Smooth muscle cell of the brain vasculature (primary cell): ENCODE data around the gene CDT1.
A peak's percentile ranks its signal among the peaks of the same experiment; 100 is the strongest.
"Not testable (repeated sequence)": the region's sequence is repeated elsewhere in the genome, so short reads cannot be mapped to it uniquely, and the experiment has no call there.

ENCODE experiments used
- DNase-seq: peaks from one replicate; pipeline ENCODE4 v3.0.0-alpha.2; 2012; ENCODE audit warnings: low read depth, low spot score

The CDT1 gene

DNA sequence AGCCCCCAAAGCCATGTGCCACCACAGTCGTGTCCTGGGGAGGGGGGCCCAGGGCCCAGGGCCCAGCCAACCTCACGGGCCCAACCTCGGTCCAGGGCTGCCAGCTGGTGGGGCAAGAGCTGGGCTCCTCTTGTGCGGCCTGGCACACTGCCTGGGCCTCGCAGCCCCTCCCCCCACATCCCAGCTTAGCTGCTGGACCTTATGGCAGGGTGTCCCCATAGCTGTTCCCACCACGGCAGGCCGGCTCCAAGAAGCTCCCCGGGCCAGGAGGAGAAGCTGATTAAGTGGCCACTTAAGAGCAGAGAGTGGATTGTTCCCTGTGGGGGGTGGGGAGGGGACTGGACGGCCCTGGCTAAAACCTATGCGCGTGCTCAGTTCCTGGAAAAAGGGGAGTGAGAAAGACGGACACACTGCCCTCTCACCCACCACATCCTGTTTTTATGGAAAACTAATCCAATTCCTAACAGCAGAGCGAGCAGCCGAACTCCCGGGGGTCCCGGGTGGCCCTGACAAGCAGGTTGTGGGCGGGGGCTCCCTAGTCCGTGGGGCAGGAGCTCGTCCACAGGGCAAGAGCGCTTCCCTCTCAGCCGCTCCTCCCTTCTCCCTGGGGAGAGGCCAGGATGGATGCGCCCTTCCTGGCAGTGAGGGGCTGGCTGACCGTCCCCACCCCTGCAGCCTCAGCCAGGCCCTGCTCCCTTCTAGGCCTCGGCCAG, 35.4 kb upstream of the CDT1 start:
- no peak for DNase-seq

DNA sequence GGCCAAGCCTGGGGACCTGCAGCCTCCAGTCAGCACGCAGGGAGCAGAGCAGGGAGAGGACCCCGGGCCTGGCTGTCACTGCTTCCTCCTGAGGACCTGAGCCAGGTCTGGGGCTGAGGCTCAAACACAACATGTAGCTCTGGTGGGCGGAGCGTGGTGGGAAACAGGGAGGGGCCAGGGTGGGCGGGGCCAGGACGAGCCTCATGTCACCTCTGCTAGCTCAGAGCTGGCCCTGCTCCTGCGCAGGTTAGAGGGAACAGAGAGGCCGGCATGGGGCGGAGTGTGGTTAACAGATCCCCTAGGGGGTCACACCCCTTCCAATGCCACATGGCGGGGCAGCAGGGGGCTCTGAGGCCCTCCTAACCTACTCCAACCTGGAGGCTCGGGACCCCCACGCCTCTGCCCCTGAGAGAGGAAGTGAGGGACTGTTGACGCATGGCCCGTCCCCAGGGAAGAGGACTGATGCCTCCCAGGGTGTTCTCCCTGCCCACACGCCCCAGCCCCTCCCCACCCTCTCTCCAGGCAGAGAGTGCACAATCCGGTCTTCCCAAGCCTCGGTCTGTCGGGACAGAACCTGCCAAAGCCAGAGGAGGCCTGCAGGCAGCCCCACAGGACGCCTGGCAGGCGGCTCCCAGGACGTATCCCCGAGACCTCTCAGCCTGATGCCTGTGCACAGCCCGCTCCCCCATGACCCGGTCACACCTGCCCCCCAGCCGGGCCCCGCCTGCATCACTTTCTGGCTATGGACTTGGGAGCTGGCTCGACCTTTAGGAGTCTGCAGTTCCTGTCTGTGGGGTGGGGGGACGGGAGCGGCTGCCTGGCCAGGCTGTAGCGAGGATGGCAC, 33.8 kb upstream of the CDT1 start:
- DNase-seq = no peak

DNA sequence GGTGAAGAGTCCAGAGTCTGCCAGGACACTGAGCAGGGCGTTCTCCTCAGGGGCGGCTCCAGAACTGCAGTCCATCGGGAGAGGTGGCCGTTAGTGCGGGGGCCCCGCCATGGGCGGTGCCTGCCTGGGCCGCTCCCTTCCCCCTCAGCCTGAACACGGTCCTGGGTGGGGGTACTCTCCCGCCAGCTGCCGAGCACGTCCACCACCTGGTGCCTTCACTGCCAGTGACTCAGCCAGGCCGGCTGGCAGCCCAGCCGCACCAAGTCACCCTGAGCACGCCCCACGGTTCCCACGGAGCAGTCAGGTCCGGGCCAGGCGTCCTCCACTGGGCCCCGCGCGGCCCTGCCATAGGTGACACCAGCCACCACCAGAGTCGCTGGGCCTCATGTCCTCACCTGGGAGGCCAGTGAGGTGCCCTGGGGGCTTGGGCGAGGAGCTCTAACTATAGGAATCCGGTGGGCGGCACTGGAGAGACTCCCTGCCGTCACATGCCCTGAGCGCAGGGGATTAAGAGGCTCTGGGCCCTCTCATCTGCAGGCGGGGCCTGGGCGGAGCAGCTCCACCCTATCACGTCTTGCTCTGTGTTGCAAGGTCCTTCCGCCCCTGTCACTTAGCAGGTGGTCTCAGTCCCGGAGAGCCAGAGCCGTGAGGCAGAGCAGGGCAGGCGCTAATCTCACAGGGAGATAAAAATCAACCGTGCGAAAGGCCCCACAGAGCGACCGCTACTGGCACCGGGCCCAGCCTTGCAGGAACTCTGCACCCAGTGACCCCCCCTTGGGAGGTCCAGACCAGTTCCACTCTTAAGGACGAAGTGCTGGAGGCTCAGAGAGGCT, 32.9 kb upstream of the CDT1 start:
- peak; percentile 41 for DNase-seq

DNA sequence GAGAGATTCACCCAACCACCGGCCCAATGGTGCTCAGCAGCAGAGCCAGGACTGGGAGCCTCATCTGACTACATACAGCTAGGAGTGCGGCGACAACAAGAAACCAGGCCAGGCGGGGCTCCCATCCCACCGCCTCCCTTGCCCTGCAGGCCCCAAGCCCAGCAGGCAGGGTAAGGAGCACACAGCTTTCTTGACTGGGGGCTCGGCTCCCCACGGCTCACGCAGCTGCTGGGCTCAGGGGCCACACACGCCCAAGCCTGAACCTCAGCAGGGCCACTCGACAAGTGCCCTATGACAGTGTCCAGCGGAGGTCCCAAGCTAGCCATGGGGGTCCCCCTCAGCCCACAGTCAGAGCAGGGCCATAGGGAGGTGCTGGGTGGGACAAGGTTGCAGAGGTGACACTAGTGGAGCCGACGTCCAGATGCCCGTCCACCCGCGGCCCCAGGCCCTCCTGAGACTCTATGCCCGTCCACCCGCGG, 32.3 kb upstream of the CDT1 start:
- DNase-seq = no peak

DNA sequence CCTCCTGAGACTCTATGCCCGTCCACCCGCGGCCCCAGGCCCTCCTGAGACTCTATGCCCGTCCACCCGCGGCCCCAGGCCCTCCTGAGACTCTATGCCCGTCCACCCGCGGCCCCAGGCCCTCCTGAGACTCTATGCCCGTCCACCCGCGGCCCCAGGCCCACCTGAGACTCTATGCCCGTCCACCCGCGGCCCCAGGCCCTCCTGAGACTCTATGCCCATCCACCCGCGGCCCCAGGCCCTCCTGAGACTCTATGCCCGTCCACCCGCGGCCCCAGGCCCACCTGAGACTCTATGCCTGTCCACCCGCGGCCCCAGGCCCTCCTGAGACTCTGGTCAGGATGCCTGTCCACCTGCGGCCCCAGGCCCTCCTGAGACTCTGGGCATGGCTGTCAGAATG, 31.8 kb upstream of the CDT1 start:
- DNase-seq = not testable (repeated sequence)

DNA sequence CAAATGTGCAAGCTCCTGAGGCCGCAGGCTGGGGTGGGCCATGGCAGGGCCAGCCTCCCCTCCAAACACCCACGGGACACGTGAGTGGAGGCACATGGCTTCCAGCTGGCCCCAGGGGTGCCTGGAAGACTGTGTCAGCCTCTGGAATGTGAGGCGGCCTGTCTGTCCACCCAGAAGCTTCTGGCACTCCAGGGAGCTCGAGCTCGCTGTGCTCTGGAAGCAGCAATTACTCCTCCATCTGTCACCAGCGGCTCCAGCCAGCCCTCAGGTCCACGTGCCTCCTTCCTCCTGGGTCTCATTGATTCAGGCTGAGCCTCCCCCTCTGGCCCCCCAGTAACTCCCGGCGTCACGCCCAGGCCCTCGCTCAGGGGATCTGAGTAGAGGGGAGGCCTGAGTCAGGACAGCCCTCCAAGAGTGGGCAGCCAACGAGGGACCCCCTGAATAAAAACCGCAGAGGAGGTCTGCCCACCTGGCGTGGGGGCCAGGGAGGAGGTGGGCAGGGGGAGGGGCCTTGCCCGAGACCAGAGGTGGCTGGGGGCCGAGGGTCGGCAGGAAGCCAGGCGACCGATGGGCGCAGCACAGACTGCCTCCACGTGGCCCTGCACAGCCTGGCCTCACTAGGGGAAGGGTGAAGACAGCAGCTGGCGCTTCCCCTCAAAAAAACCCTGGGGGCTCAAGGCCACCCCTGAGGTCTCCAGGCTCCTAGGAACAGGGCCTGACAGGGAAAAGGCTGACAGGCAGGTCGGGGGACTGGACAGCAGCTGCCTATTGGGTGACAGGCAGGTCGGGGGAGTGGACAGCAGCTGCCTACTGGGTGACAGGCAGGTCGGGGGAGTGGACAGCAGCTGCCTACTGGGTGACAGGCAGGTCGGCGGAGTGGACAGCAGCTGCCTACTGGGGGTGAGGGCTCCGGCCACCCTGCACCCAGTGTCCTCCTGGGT, 30.4 kb upstream of the CDT1 start:
- DNase-seq = peak; percentile 64

DNA sequence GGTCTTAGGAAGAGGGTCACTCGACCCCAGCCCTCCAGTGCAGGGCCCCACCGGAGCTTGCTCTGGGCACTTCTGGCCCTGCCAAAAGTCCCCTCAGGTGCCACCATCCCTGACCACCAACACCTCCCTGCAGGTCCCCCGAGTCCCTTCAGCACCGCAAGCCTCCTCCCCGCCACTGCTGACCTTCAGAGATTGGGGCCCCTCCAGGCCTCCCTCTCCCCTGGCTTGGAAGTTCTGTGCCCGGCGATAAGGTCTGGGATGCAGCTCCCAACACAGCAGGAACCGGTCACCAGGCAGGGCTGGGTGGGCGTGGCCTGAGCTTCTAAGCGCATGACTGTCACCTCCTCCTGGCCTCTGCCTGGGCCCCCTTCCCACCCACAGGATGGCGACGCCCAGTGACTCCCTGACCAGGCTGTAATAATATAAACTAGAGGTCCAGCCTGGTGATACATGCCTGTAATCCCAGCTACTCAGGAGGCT, 29.7 kb upstream of the CDT1 start:
- DNase-seq = no peak

DNA sequence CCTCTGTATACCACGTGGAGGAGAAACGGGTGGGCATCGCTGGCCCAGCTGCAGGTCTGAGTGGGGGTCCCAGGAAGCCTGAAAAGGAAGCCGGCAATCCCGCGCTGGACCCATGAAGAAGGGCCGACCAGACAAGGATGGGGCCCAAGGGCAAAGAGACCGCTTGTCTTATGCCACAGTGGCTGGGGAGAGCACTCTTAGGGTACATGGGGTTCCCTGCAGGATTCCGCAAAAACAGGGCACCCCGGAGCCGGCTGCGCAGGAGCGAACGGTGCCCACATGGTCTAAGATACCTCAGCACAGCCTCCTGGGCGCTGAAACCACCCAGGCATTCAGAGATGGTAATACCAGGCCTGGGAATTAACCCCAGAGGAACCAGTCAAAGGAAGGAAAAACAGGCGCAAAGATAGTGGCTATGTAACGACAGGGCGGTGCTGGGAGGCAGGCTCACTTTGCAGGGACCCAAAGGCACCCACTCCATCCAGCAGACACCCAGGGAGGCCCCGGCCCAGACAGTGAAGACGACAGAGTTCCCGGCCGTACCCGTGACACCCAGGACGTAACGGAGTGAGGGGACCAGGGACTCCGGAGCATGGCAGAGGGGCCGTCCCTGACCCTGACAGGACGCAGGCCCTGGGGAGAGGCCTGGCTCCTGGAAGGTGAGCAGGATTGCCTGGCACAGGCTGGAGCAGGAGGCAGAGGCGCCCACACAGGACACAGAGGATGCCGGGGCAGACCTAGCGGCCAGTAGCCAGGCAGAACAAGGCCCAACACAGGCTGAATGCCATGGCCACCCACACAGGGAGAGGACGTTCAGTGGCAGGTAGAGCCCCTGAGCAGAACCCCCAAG, 28.8 kb upstream of the CDT1 start:
- DNase-seq = no peak

DNA sequence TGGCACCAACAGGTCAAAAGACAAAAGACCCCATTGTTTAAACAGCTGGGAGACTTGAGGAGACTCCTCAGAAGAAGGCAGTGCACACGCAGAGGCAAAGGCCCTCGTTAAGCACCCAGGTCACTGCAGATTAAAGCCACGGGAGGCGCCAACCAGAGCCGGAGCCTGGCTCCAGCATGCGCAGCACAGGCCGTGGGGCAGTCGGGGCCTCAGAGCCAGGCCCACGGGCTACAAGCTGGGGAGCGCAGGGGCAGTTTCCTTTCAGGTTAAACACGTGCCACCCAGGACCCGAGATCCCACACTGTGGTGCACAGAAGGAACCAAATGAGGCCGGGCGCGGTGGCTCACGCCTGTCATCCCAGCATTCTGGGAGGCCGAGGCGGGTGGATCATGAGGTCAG, 27.8 kb upstream of the CDT1 start:
- no peak for DNase-seq

DNA sequence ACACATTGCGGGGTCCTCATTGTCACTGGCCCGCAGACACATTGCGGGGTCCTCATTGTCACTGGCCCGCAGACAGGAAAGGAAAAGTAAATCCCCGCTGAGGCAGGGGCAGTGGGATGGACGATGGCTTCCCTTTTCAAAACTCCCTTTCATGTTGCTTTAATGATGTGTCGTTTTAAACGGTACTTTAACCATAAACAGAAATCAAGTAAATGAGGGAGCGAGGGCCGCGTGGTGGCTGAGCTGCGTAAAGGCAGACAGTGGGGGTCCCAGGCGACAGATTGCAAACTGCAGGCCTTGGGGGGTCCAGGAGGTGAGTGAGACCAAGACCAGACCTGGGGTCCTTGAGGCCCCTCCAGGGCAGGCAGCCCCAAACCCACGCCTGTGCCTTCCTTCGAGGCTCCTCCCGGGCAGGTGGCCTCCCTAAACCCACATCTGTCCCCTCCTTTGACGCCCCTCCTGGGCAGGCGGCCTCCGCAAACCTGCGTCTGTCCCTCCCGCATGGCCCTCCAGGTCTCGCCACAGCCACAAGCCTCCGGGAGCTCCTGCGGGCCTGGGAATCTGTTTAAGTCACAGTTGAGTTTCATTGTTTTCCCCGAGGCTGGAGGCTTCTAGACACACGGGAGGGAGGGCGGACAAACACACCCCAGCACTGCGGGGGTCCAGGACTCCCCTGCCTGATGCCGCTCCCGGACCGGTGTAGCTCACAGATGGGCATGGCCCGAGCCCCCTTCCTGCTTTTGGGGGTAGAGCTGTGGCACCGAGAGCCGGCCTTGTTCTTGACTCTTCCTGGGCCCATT, 25.9 kb upstream of the CDT1 start:
- no peak for DNase-seq

DNA sequence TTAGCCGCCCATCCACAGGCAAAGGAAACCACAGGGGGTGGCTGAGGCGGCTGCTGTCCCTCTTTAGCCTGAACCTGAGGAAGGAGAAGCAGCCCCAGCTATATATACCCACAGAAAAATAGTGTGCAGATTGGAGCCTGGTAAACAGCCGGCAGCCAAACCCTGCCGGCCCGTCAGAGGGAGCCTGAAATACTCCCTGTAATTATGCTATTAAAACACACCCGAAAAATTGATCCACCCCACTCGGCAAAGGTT, 25.4 kb upstream of the CDT1 start:
- DNase-seq = no peak

DNA sequence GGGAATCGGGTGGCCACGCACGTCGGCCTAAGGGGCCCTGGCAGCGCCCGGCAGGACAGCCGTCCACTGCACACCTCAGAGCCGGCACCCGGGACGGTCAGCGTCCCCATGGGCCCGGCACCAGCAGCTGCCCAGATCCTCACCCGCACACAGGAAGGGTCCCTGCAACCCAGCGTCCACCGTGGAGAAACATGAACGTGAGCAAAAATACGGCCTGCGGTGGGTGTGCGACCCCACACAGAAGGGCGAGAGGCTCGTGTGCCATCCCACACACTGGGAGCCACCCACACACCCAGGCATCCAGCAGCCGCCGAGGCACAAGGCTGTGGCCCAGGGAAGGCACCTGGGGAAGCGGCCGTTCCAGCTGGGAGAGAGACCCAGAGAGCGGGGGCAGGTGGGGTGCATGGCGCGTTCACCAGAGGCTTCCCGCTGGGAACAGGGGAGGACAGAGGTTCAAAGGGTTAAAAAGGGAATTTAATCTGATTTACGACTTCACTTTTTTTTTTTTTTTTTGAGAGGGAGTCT, 25.0 kb upstream of the CDT1 start:
- no peak for DNase-seq

DNA sequence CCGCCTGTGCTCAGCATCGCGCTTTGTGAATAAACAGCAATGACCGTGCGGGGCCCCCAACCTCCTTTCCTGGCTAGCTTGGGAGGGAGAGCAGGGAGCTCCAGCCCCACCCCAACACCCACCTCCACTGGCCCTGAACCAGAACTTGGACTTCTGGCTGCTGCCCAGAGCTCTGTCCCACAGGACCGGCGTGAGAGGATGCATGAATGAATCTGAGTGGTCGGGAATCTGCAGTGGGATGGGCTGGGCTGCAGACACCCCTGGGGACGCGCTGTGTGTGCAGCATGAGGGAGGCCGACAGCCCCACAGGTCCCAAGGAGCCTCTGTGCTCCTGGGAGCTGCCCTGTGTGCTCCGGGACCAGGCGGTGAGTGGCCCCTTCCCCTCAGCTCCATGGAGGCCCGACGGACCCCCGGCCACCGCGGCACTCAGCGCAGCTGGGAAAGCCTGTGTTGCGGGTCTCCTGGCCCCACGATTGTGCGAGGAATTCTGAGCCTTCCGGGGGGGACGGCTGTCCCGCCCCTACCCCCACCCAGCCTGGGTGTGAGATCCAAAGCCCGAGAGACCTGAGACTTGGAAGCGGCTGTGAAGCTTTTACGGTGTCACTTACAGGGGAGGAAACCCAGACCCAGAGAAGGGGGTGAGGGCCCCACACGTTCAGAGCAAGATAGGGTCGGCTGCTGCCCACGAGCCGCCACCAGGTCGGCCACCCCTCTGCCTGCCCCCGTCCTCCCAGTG, 24.0 kb upstream of the CDT1 start:
- DNase-seq = no peak

DNA sequence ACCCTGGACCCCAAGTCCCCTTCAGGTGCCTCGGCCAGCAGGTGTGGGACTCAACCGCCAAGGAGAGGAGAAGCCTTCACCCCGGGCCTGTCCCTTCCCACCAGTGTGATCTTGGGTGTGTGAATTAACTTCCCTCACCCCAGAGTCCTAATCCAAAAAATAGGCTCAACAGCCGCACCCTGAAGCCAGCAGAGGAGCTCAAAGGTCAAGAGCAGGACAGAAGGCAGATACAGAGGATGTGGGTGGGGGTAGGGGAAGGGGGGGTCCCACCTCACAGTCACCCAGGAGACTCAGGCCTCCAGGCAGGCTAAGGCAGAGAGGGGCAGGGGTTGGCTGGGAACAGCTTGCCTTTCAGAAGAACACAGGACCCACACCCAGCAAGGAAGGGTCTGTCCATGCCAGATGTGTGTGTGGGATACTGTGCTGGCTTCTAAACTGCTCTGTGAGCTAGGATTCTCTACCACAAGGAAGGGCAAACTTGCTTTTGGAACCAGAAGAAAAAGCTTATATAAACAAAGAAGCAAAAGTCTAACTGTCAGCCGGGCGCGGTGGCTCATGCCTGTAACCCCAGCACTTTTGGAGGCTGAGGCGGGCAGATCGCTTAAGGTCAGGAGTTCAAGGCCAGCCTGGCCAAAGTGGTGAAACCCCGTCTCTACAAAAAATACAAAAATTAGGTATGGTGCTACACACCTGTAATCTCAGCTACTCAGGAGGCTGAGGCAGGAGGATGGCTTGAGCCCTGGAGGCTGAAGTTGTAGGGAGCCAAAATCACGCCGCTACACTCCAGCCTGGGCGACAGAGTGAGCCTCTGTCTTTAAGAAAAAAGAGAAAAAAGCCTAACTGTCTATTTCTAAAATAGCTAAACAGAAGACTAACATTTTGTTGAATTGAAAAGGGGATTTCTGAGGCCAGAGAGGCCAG, 23.2 kb upstream of the CDT1 start:
- DNase-seq = no peak

DNA sequence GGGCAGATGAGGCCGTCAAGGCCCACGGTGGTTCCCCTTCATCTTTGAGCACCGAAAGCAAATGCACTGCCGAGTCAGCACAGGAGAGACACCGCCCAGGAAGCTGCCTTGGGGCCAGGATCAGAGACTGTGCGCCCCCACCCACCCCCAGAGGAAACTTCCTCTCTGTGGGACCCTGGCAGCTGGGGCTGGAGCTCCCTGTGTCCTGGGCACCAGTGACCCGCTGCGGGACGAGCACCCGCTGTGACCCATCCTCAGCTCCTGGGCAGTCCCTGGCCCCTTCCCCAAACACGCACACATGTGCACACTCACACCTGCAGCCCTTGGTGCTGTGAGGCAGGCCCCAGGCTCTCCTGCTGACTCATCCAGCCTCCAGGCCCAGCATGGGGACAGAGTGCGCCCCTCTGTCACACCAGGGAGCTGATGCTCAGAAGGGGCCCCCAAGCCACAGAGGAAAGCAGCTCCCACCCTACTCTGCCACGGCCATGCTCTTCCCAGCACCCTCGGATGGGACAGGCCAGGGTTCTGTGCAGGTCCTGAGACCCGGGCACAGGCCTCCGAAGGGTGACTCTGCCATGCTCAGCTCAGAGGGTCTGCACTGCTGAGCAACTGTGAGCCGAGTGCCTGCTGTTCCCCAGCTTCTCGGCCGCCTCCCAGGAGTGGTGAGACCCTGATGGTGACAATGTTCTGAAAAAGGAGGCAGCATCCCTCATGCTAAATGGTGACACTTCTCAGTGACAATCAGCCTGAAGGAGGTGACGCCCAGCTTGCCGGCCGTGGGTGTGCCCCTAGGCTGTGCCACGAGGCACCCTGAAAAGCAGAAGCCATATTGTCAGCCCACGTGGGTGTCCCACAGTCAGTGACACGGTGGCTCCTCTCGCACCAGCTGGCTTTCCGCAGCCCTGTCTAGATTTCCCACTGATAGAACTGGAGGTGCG, 22.2 kb upstream of the CDT1 start:
- DNase-seq = no peak
